CD14-positive monocyte (primary cell): ENCODE data around the gene KRT13. TPM values are rescaled to one million over a fixed set of nuclear protein-coding genes. Genes with fewer than 3 reads are reported as not detected.

Experiments used
- DNase-seq, 3 donors: peaks; one replicate each; pipeline ENCODE4 v3.0.0-alpha.2; 2011 to 2022
- H2AFZ ChIP-seq: 2 replicates; pipeline ENCODE4 v1.6.0; 2012; ENCODE audit warnings: mild to moderate bottlenecking, low read depth, low read length, inconsistent platforms; ENCODE audit not compliant: insufficient read depth, poor library complexity, severe bottlenecking
- H3K27ac ChIP-seq, 2 donors: 1 replicate in 1 of 2; 2 replicates in 1 of 2; pipeline ENCODE4 v1.5.1; 2012 to 2013; ENCODE audit warnings: low read length in 2 of 2, control low read depth in 1 of 2, inconsistent platforms in 1 of 2, low read depth in 1 of 2, mild to moderate bottlenecking in 1 of 2
- H3K27me3 ChIP-seq, 2 donors: one replicate each; pipeline versions ENCODE4 v1.6.0 to v1.6.1; 2011 to 2013; ENCODE audit warnings: low read length in 2 of 2; ENCODE audit not compliant: control insufficient read depth in 2 of 2, insufficient read depth in 2 of 2
- H3K36me3 ChIP-seq, 2 donors: replicated peaks in 1 of 2; 1 replicate in 1 of 2; 2 replicates in 1 of 2; pipeline versions ENCODE4 v1.5.1 to v1.6.1; 2012 to 2013; ENCODE audit warnings: low read length in 2 of 2, control low read depth in 1 of 2, inconsistent platforms in 1 of 2, mild to moderate bottlenecking in 1 of 2; ENCODE audit not compliant: insufficient read depth in 2 of 2, control insufficient read depth in 1 of 2
- H3K4me1 ChIP-seq, 2 donors: 1 replicate in 1 of 2; 2 replicates in 1 of 2; pipeline versions ENCODE4 v1.5.1 to v1.6.1; 2012 to 2013; ENCODE audit warnings: low read length in 2 of 2, control low read depth in 1 of 2, inconsistent platforms in 1 of 2, mild to moderate bottlenecking in 1 of 2, moderate library complexity in 1 of 2; ENCODE audit not compliant: insufficient read depth in 2 of 2, control insufficient read depth in 1 of 2
- H3K4me2 ChIP-seq: replicated peaks from 2 replicates; pipeline ENCODE3; 2012; ENCODE audit warnings: low read length, moderate library complexity, mild to moderate bottlenecking; ENCODE audit not compliant: poor library complexity, severe bottlenecking; ENCODE audit errors: extremely low read depth
- H3K4me3 ChIP-seq, 3 experiments: fragments of 200-600 bp in 1 of 3; sonication (generic) in 1 of 3; replicated peaks in 1 of 3; 1 replicate in 2 of 3; 2 replicates in 1 of 3; pipeline ENCODE4 v1.5.1; 2011 to 2013; ENCODE audit warnings: low read length in 3 of 3, mild to moderate bottlenecking in 3 of 3, control low read depth in 2 of 3, low read depth in 2 of 3, inconsistent platforms in 1 of 3, moderate library complexity in 1 of 3
- H3K79me2 ChIP-seq: 2 replicates; pipeline ENCODE4 v1.6.0; 2012; ENCODE audit warnings: mild to moderate bottlenecking, control low read depth, inconsistent platforms, low read length, moderate library complexity; ENCODE audit not compliant: insufficient read depth
- H3K9ac ChIP-seq: 2 replicates; pipeline ENCODE4 v1.6.0; 2017; ENCODE audit warnings: low read length, mild to moderate bottlenecking; ENCODE audit not compliant: insufficient read depth, poor library complexity, severe bottlenecking
- H3K9me3 ChIP-seq, 2 donors: replicated peaks in 1 of 2; 1 replicate in 1 of 2; 2 replicates in 1 of 2; pipeline versions ENCODE4 v1.5.1 to v1.6.1; 2012 to 2013; ENCODE audit warnings: low read length in 2 of 2, control low read depth in 1 of 2; ENCODE audit not compliant: control insufficient read depth in 1 of 2, insufficient read depth in 1 of 2
- H4K20me1 ChIP-seq: 2 replicates; pipeline ENCODE4 v1.6.0; 2012; ENCODE audit warnings: mild to moderate bottlenecking, low read length, control low read depth, moderate library complexity; ENCODE audit not compliant: insufficient read depth
- H3K27ac Mint-ChIP-seq, 7 donors: one replicate each; pipeline ENCODE4 v1.8.0; 2020; ENCODE audit warnings: mild to moderate bottlenecking in 7 of 7, mixed read lengths in 7 of 7, moderate library complexity in 6 of 7, inconsistent platforms in 2 of 7
- H3K27me3 Mint-ChIP-seq, 3 donors: one replicate each; pipeline ENCODE4 v1.8.0; 2021 to 2022; ENCODE audit warnings: low read depth in 3 of 3, mild to moderate bottlenecking in 3 of 3, mixed read lengths in 3 of 3, moderate library complexity in 3 of 3, inconsistent platforms in 1 of 3
- H3K36me3 Mint-ChIP-seq, 2 donors: one replicate each; pipeline ENCODE4 v1.8.0; 2020; ENCODE audit warnings: mixed read lengths in 2 of 2, inconsistent platforms in 1 of 2, mild to moderate bottlenecking in 1 of 2
- H3K4me1 Mint-ChIP-seq: one replicate; pipeline ENCODE4 v1.8.0; 2020; ENCODE audit warnings: mild to moderate bottlenecking, mixed read lengths
- H3K4me3 Mint-ChIP-seq, 2 donors: one replicate each; pipeline ENCODE4 v1.8.0; 2020; ENCODE audit warnings: mild to moderate bottlenecking in 2 of 2, mixed read lengths in 2 of 2, moderate library complexity in 1 of 2
- H3K9me3 Mint-ChIP-seq, 7 donors: one replicate each; pipeline ENCODE4 v1.8.0; 2020 to 2022; ENCODE audit warnings: mixed read lengths in 7 of 7, mild to moderate bottlenecking in 6 of 7, moderate library complexity in 6 of 7, inconsistent platforms in 2 of 7
- WGBS: methylation state at CpG from one replicate; pipeline ENCODE4 v1.1.5; 2013; ENCODE audit warnings: missing lambda C conversion rate; ENCODE audit not compliant: insufficient coverage; 5-methylcytosine and 5-hydroxymethylcytosine counted together
- intact Hi-C, 2 donors: fragments of 100-400 bp; cut with micrococcal nuclease; formaldehyde crosslinking; loops; one replicate each; pipeline versions ENCODE4 v1.15.0 to v1.15.1; 2023
- polyA plus RNA-seq, 3 donors: library from polyadenylated mRNA; depleted of rRNA in 1 of 3; unstranded in 2 of 3; stranded (reverse) in 1 of 3; fragments of 300-500 nt in 2 of 3; fragments of >200 nt in 1 of 3; fragmentation: Illumina TruSeq in 2 of 3; gene quantifications; 1 replicate in 2 of 3; 2 replicates in 1 of 3; pipeline ENCODE4 v1.2.3, GENCODE V29; 2012 to 2021
- TF ChIP-seq, protein P1 (sequence below): fragments of 200-600 bp; IDR thresholded peaks from one replicate; pipeline ENCODE4 v1.8.0; 2022; ENCODE audit warnings: antibody characterized with exemption, mild to moderate bottlenecking

KRT13 gene
- polyA plus RNA-seq, 3 donors: not detected

GRCh38 chr17:41457676-41458075 lies 47.7 kb downstream of the KRT13 start:
- intact Hi-C loops: no loop called here
- Histone ChIP-seq H4K20me1 (no peaks in the 10 kb centered on the region), H3K9ac (no peak overlapping the region), H3K4me1 (no peaks in the 10 kb centered on the region), H3K4me3 (no peak overlapping the region), H2AFZ (no peak overlapping the region), H3K27ac (no peak overlapping the region), H3K36me3 (no peaks in the 10 kb centered on the region), H3K79me2 (no peaks in the 10 kb centered on the region), H3K4me2 (no peak overlapping the region), H3K27me3 (no peaks in the 10 kb centered on the region), H3K9me3 (no peaks in the 10 kb centered on the region)
- no peak overlapping the region for H3K27ac Mint-ChIP-seq
- TF ChIP-seq, protein P1, sequence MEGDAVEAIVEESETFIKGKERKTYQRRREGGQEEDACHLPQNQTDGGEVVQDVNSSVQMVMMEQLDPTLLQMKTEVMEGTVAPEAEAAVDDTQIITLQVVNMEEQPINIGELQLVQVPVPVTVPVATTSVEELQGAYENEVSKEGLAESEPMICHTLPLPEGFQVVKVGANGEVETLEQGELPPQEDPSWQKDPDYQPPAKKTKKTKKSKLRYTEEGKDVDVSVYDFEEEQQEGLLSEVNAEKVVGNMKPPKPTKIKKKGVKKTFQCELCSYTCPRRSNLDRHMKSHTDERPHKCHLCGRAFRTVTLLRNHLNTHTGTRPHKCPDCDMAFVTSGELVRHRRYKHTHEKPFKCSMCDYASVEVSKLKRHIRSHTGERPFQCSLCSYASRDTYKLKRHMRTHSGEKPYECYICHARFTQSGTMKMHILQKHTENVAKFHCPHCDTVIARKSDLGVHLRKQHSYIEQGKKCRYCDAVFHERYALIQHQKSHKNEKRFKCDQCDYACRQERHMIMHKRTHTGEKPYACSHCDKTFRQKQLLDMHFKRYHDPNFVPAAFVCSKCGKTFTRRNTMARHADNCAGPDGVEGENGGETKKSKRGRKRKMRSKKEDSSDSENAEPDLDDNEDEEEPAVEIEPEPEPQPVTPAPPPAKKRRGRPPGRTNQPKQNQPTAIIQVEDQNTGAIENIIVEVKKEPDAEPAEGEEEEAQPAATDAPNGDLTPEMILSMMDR: no peak
- no peaks in the 10 kb centered on the region for H3K9me3 Mint-ChIP-seq
- no peak for DNase-seq
- no peaks in the 10 kb centered on the region for H3K36me3 Mint-ChIP-seq
- H3K4me3 Mint-ChIP-seq: no peak overlapping the region
- WGBS: 92% methylated on average over 2 of the region's 4 CpGs
- H3K27me3 Mint-ChIP-seq: peaks cover 0 to 5% (median 3%) of the 10 kb centered on the region in 3 donors
- no peaks in the 10 kb centered on the region for H3K4me1 Mint-ChIP-seq

- WGBS: no CpG with 5 or more reads among the region's 3 CpGs
- H3K4me3 ChIP-seq: no peak overlapping the region
- no peaks in the 10 kb centered on the region for H3K27me3 ChIP-seq
- Mint-ChIP-seq H3K27me3 (peaks cover 0 to 3% (median 3%) of the 10 kb centered on the region in 3 donors), H3K27ac (no peak overlapping the region), H3K9me3 (peaks cover 0 to 2% (median 0%) of the 10 kb centered on the region in 7 donors), H3K4me3 (no peak overlapping the region), H3K4me1 (peaks cover 3% of the 10 kb centered on the region), H3K36me3 (no peaks in the 10 kb centered on the region)
- no peaks in the 10 kb centered on the region for H3K79me2 ChIP-seq
- intact Hi-C loops: no loop called here
- DNase-seq: no peak
- H4K20me1 ChIP-seq: no peaks in the 10 kb centered on the region
- H3K4me2 ChIP-seq: no peak overlapping the region
- no peaks in the 10 kb centered on the region for H3K9me3 ChIP-seq
- H3K9ac ChIP-seq: no peak overlapping the region
- no peaks in the 10 kb centered on the region for H3K4me1 ChIP-seq
- no peak overlapping the region for H3K27ac ChIP-seq
- TF ChIP-seq, protein P1: no peak
- no peak overlapping the region for H2AFZ ChIP-seq
- no peaks in the 10 kb centered on the region for H3K36me3 ChIP-seq
Measured at GRCh38 chr17:41456204-41456603, 49.2 kb downstream of the KRT13 start.
